HCT116 (cell line): ENCODE data around the gene MMP12. TPM values are rescaled to one million over a fixed set of nuclear protein-coding genes. Genes with fewer than 3 reads are reported as not detected.

Source experiments
- ATAC-seq: fragments of 200-7000 bp; cut with Tn5 transposase; 2 replicates; pipeline ENCODE4 v1.9.1; 2020; ENCODE audit warnings: mild to moderate bottlenecking, moderate library complexity
- BruUV-seq: library from RNA; stranded (reverse); fragments of 400-500 nt; replicated peaks from 2 replicates; lab custom pipeline; 2021; lab: Mats Ljungman, UMichigan
- CTCF ChIA-PET: fragments of 300-600 bp; sonication (Branson Sonifier 250); formaldehyde crosslinking; loops from one replicate; lab custom pipeline; 2021; ENCODE audit warnings: antibody characterized with exemption; lab: Charles Lee
- POLR2A ChIA-PET: fragments of 300-600, 350-600 bp; sonication (Branson Sonifier 250); formaldehyde crosslinking; loops from one replicate; lab custom pipeline; 2021; ENCODE audit warnings: antibody characterized with exemption; lab: Charles Lee
- RAD21 ChIA-PET, 2 experiments: fragments of 300-600 bp; sonication (Branson Sonifier 250); formaldehyde crosslinking; loops; one replicate each; lab custom pipeline; 2023; ENCODE audit warnings: low total read pairs in 2 of 2; ENCODE audit not compliant: uncharacterized antibody in 2 of 2, unreplicated experiment in 2 of 2, low non-redundant PET in 1 of 2; lab: Charles Lee
- DNase-seq: peaks from one replicate; pipeline ENCODE4 v3.0.0-alpha.2; 2010; ENCODE audit warnings: low read depth, low spot score
- H2AFZ ChIP-seq: fragments of 200-600 bp; shearing (Covaris generic), sonication (generic); 2 replicates; pipeline ENCODE4 v1.6.1; 2017; ENCODE audit warnings: low read depth, mixed run types, mixed read lengths, antibody characterized with exemption, low read length; ENCODE audit not compliant: poor library complexity, severe bottlenecking
- H3K27ac ChIP-seq: 2 replicates; pipeline ENCODE4 v1.5.1; 2012; ENCODE audit warnings: low read depth, low read length
- H3K27me3 ChIP-seq: fragments of 200-600 bp; sonication (generic); 2 replicates; pipeline ENCODE4 v1.6.1; 2016; ENCODE audit warnings: mixed run types, low read length, mixed read lengths; ENCODE audit not compliant: insufficient read depth
- H3K36me3 ChIP-seq, 2 experiments: fragments of 200-500 bp in 1 of 2; fragments of 200-600 bp in 1 of 2; sonication (Bioruptor generic) in 1 of 2; sonication (generic) in 1 of 2; 2 replicates each; pipeline versions ENCODE4 v1.5.1 to v1.6.1; 2014 to 2016; ENCODE audit warnings: low read length in 2 of 2, inconsistent platforms in 1 of 2, mixed read lengths in 1 of 2, mixed run types in 1 of 2; ENCODE audit not compliant: insufficient read depth in 2 of 2, control insufficient read depth in 1 of 2
- H3K4me1 ChIP-seq, 2 experiments: fragments of 200-600 bp in 1 of 2; sonication (generic) in 1 of 2; 2 replicates each; pipeline versions ENCODE4 v1.5.1 to v1.6.1; 2012 to 2017; ENCODE audit warnings: low read length in 2 of 2, inconsistent platforms in 1 of 2, mild to moderate bottlenecking in 1 of 2, mixed read lengths in 1 of 2, mixed run types in 1 of 2, moderate library complexity in 1 of 2; ENCODE audit not compliant: insufficient read depth in 2 of 2, control insufficient read depth in 1 of 2
- H3K4me2 ChIP-seq: fragments of 200-600 bp; sonication (generic); 2 replicates; pipeline ENCODE4 v1.6.1; 2017; ENCODE audit warnings: mixed run types, low read length, mixed read lengths
- H3K4me3 ChIP-seq, 2 experiments: fragments of 200-600 bp in 1 of 2; sonication (generic) in 1 of 2; replicated peaks in 1 of 2; 2 replicates each; pipeline ENCODE4 v1.5.1; 2011 to 2016; ENCODE audit warnings: low read length in 2 of 2, control low read depth in 1 of 2, low read depth in 1 of 2, mild to moderate bottlenecking in 1 of 2, mixed read lengths in 1 of 2, mixed run types in 1 of 2
- H3K79me2 ChIP-seq: fragments of 200-600 bp; sonication (generic); 2 replicates; pipeline ENCODE4 v1.6.1; 2017; ENCODE audit warnings: mild to moderate bottlenecking, mixed run types, low read length, moderate library complexity, mixed read lengths; ENCODE audit not compliant: insufficient read depth
- H3K9ac ChIP-seq: fragments of 200-600 bp; sonication (generic); 2 replicates; pipeline ENCODE4 v1.6.1; 2016; ENCODE audit warnings: low read length, mixed read lengths
- H3K9me2 ChIP-seq: fragments of 200-600 bp; sonication (generic), shearing (Covaris generic); 2 replicates; pipeline ENCODE4 v1.6.1; 2017; ENCODE audit warnings: mixed run types, mild to moderate bottlenecking, moderate library complexity; ENCODE audit not compliant: insufficient read depth
- H3K9me3 ChIP-seq, 2 experiments: fragments of 200-500 bp in 1 of 2; fragments of 200-600 bp in 1 of 2; sonication (Bioruptor generic) in 1 of 2; sonication (generic) in 1 of 2; 2 replicates each; pipeline ENCODE4 v1.6.1; 2014 to 2017; ENCODE audit warnings: low read length in 2 of 2, mixed read lengths in 2 of 2, inconsistent platforms in 1 of 2, low read depth in 1 of 2, mild to moderate bottlenecking in 1 of 2, mixed run types in 1 of 2, moderate library complexity in 1 of 2; ENCODE audit not compliant: control insufficient read depth in 1 of 2, insufficient read depth in 1 of 2
- H4K20me1 ChIP-seq: fragments of 200-600 bp; sonication (generic), shearing (Covaris generic); 2 replicates; pipeline ENCODE4 v1.6.1; 2017; ENCODE audit warnings: mixed run types, mild to moderate bottlenecking, moderate library complexity; ENCODE audit not compliant: insufficient read depth
- CBX3 ChIP-seq: IDR thresholded peaks from 2 replicates; pipeline ENCODE4 v1.6.1; 2012; ENCODE audit warnings: low read depth
- EGR1 ChIP-seq: IDR thresholded peaks from 2 replicates; pipeline ENCODE4 v1.6.1; 2012; ENCODE audit warnings: low read depth
- EZH2 ChIP-seq: fragments of 200-600 bp; sonication (generic); IDR thresholded peaks from 2 replicates; pipeline ENCODE4 v1.6.1; 2017; ENCODE audit warnings: antibody characterized with exemption, mixed run types
- JUND ChIP-seq: IDR thresholded peaks from 2 replicates; pipeline ENCODE4 v1.6.1; 2012
- POLR2A ChIP-seq: IDR thresholded peaks from 2 replicates; pipeline ENCODE4 v1.7.0; 2011; ENCODE audit warnings: borderline replicate concordance; ENCODE audit not compliant: insufficient read depth, insufficient read length; ENCODE audit errors: extremely low read depth
- POLR2AphosphoS5 ChIP-seq: IDR thresholded peaks from 2 replicates; pipeline ENCODE4 v1.6.1; 2011; ENCODE audit warnings: mild to moderate bottlenecking, low read depth, low read length, moderate library complexity
- REST ChIP-seq: IDR thresholded peaks from 2 replicates; pipeline ENCODE4 v1.6.1; 2012; ENCODE audit warnings: low read depth
- SP1 ChIP-seq: IDR thresholded peaks from 2 replicates; pipeline ENCODE4 v1.6.1; 2012; ENCODE audit warnings: low read depth
- SRF ChIP-seq: IDR thresholded peaks from 2 replicates; pipeline ENCODE4 v1.6.1; 2012; ENCODE audit warnings: low read depth
- ZFX ChIP-seq: fragments of 450-650 bp; IDR thresholded peaks from 2 replicates; pipeline ENCODE4 v1.6.1; 2017
- intact Hi-C: fragments of 100-400 bp; cut with micrococcal nuclease; formaldehyde crosslinking; loops from 2 replicates; pipeline ENCODE4 v1.10.0; 2022
- total RNA-seq: library from RNA; stranded (reverse); gene quantifications from one replicate; pipeline ENCODE4 v1.2.1, GENCODE V29; 2021; ENCODE audit not compliant: unreplicated experiment

Gene MMP12
- total RNA-seq, 1 experiment from 2014 or later = not detected

DNA sequence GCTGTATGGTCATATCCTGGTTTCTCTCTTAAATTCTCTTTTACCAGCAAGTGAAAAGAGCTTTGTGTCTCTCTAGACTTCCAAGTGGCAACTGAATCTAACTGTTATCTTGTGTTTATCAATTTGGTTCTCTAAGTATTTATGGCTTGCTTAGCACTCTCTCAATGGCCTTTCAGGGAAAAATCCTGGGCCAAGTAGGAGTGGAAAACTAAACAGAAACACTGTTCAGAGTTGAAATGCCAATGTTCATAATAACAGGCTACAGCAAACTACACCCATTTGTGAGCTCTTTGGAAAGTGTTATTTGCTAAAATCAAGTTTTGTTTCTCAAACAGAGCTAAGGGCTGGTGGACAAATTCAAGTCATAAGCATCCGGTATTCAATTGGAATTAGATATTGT lies 10.1 kb downstream of the MMP12 start:
- no peak overlapping the region for H3K4me2 ChIP-seq
- H3K4me1 ChIP-seq = peaks cover 2 to 6% of the 10 kb centered on the region in 2 experiments; a peak in 3 of 4 replicates
- H3K4me3 ChIP-seq = no peak overlapping the region
- RAD21 ChIA-PET = no interaction called here
- ATAC-seq (no peak), DNase-seq (no peak)
- no peak for TF ChIP-seq SRF
- no peaks in the 10 kb centered on the region for H3K9me2 ChIP-seq
- H3K9me3 ChIP-seq = no peaks in the 10 kb centered on the region
- no TSS peak for BruUV-seq
- H2AFZ ChIP-seq = no peak overlapping the region
- H3K79me2 ChIP-seq = no peaks in the 10 kb centered on the region
- no peaks in the 10 kb centered on the region for H3K36me3 ChIP-seq
- H3K27me3 ChIP-seq = no peaks in the 10 kb centered on the region
- POLR2A ChIA-PET = no interaction called here
- intact Hi-C loops = no loop called here
- H3K9ac ChIP-seq = no peak overlapping the region
- CTCF ChIA-PET = no interaction called here
- no peak overlapping the region for H3K27ac ChIP-seq
- H4K20me1 ChIP-seq = no peaks in the 10 kb centered on the region

- Histone ChIP-seq H3K79me2 (no peaks in the 10 kb centered on the region), H3K4me3 (no peak overlapping the region), H4K20me1 (no peaks in the 10 kb centered on the region), H3K4me2 (no peak overlapping the region), H3K27me3 (no peaks in the 10 kb centered on the region), H3K9ac (no peak overlapping the region), H2AFZ (no peak overlapping the region), H3K4me1 (no peaks in the 10 kb centered on the region), H3K27ac (no peak overlapping the region)
- BruUV-seq = no TSS peak
- no peak for DNase-seq
- no peak for TF ChIP-seq POLR2AphosphoS5
- TF ChIP-seq EGR1 = no peak
- TF ChIP-seq EZH2 = no peak
- TF ChIP-seq CBX3 = no peak
- no peak for TF ChIP-seq POLR2A
- TF ChIP-seq ZFX = no peak
- no peak for TF ChIP-seq REST
- no peak for TF ChIP-seq SP1
- TF ChIP-seq JUND = no peak
- TF ChIP-seq, all 23 proteins: peak for 0
- ChIA-PET CTCF (no interaction called here), RAD21 (no interaction called here), POLR2A (no interaction called here)
- intact Hi-C loops = no loop called here
- Histone ChIP-seq H3K36me3 (no peaks in the 10 kb centered on the region), H3K9me2 (no peaks in the 10 kb centered on the region), H3K9me3 (no peaks in the 10 kb centered on the region)
- ATAC-seq = no peak
These were observed 20.8 kb downstream of the MMP12 start for GRCh38 chr11:102853956-102854355.
